BLaER1 treated with 17β-estradiol and CSF1 and Interleukin-3, amounts not matched to agents 10 nM and 100 nM (cell line): ENCODE data around the gene CASP14.
"Not testable (repeated sequence)": the region's sequence is repeated elsewhere in the genome, so short reads cannot be mapped to it uniquely, and the experiment has no call there.

Source experiments
- H3K27ac ChIP-seq, 11 experiments: shearing (Covaris generic); formaldehyde crosslinking; 2 replicates each; pipeline ENCODE4 v1.8.1; 2022
- H3K27me3 ChIP-seq, 11 experiments: shearing (Covaris generic); formaldehyde crosslinking; 2 replicates each; pipeline ENCODE4 v1.8.1; 2022
- H3K36me3 ChIP-seq, 11 experiments: shearing (Covaris generic); formaldehyde crosslinking; 2 replicates each; pipeline ENCODE4 v1.8.1; 2022
- H3K4me1 ChIP-seq, 10 experiments: shearing (Covaris generic); formaldehyde crosslinking; 2 replicates each; pipeline ENCODE4 v1.8.1; 2022
- H3K4me2 ChIP-seq, 11 experiments: shearing (Covaris generic); formaldehyde crosslinking; 2 replicates each; pipeline ENCODE4 v1.8.1; 2022
- H3K4me3 ChIP-seq, 10 experiments: shearing (Covaris generic); formaldehyde crosslinking; 2 replicates each; pipeline ENCODE4 v1.8.1; 2022
- H3K9ac ChIP-seq, 11 experiments: shearing (Covaris generic); formaldehyde crosslinking; 2 replicates each; pipeline ENCODE4 v1.8.1; 2022
- H3K9me3 ChIP-seq, 11 experiments: shearing (Covaris generic); formaldehyde crosslinking; replicated peaks in 1 of 11; 2 replicates each; pipeline ENCODE4 v1.8.1; 2022
- H4K20me1 ChIP-seq, 11 experiments: shearing (Covaris generic); formaldehyde crosslinking; 2 replicates each; pipeline ENCODE4 v1.8.1; 2022
- Cebpa-rat ChIP-seq, 11 experiments: shearing (Covaris generic); IDR thresholded peaks; 2 replicates each; pipeline ENCODE4 v1.8.1; 2022

Gene CASP14

GRCh38 chr19:15050639-15051038 is 1.4 kb downstream of the CASP14 start:
- Histone ChIP-seq H4K20me1 (no peaks in the 10 kb centered on the region), H3K4me2 (no peak overlapping the region), H3K4me3 (no peak overlapping the region), H3K27me3 (no peaks in the 10 kb centered on the region), H3K4me1 (no peaks in the 10 kb centered on the region), H3K9me3 (no peaks in the 10 kb centered on the region), H3K36me3 (no peaks in the 10 kb centered on the region), H3K27ac (no peak overlapping the region), H3K9ac (no peak overlapping the region)
- no peak for TF ChIP-seq Cebpa-rat (IDR thresholded peaks at IDR 0.05)

GRCh38 chr19:15062036-15062435 is 12.8 kb downstream of the CASP14 start:
- Histone ChIP-seq H3K36me3 (no peaks in the 10 kb centered on the region), H3K4me3 (no peak overlapping the region), H3K9me3 (peaks cover 0 to 12% (median 5%) of the 10 kb centered on the region in 11 experiments; a peak in 4 of 22 replicates), H3K4me1 (no peaks in the 10 kb centered on the region), H4K20me1 (no peaks in the 10 kb centered on the region), H3K27me3 (no peaks in the 10 kb centered on the region), H3K27ac (no peak overlapping the region), H3K4me2 (no peak overlapping the region), H3K9ac (no peak overlapping the region)
- TF ChIP-seq Cebpa-rat (IDR thresholded peaks at IDR 0.05): no peak

GRCh38 chr19:15070386-15070785 is 21.1 kb downstream of the CASP14 start:
- H3K27ac ChIP-seq, H3K4me1 ChIP-seq, H3K36me3 ChIP-seq, H3K9ac ChIP-seq, H3K4me2 ChIP-seq, H3K4me3 ChIP-seq, H4K20me1 ChIP-seq, H3K9me3 ChIP-seq, H3K27me3 ChIP-seq: not testable (repeated sequence)

GRCh38 chr19:15072930-15073647 is 23.8 kb downstream of the CASP14 start:
- no peak for TF ChIP-seq Cebpa-rat (IDR thresholded peaks at IDR 0.05)
- Histone ChIP-seq H3K9ac (no peak overlapping the region), H3K4me2 (no peak overlapping the region), H3K27ac (no peak overlapping the region), H3K27me3 (no peaks in the 10 kb centered on the region), H3K4me1 (no peaks in the 10 kb centered on the region), H3K4me3 (no peak overlapping the region), H4K20me1 (no peaks in the 10 kb centered on the region), H3K9me3 (no peaks in the 10 kb centered on the region), H3K36me3 (no peaks in the 10 kb centered on the region)

GRCh38 chr19:15074371-15074770 is 25.1 kb downstream of the CASP14 start:
- TF ChIP-seq Cebpa-rat (IDR thresholded peaks at IDR 0.05): no peak
- Histone ChIP-seq H3K36me3 (no peaks in the 10 kb centered on the region), H3K9me3 (no peaks in the 10 kb centered on the region), H3K4me1 (no peaks in the 10 kb centered on the region), H3K9ac (no peak overlapping the region), H3K27ac (no peak overlapping the region), H4K20me1 (no peaks in the 10 kb centered on the region), H3K27me3 (no peaks in the 10 kb centered on the region), H3K4me2 (no peak overlapping the region), H3K4me3 (no peak overlapping the region)

GRCh38 chr19:15075806-15076205 is 26.5 kb downstream of the CASP14 start:
- Histone ChIP-seq H3K9ac (no peak overlapping the region), H3K36me3 (no peaks in the 10 kb centered on the region), H3K9me3 (no peaks in the 10 kb centered on the region), H4K20me1 (no peaks in the 10 kb centered on the region), H3K4me2 (no peak overlapping the region), H3K4me3 (no peak overlapping the region), H3K27ac (no peak overlapping the region), H3K27me3 (no peaks in the 10 kb centered on the region), H3K4me1 (no peaks in the 10 kb centered on the region)
- TF ChIP-seq Cebpa-rat (IDR thresholded peaks at IDR 0.05): no peak

- not testable (repeated sequence) for H3K9ac ChIP-seq, H3K36me3 ChIP-seq, H3K4me1 ChIP-seq, H3K27ac ChIP-seq, H4K20me1 ChIP-seq, H3K4me2 ChIP-seq, H3K27me3 ChIP-seq, H3K9me3 ChIP-seq, H3K4me3 ChIP-seq
Observed at GRCh38 chr19:15080002-15080401, 30.7 kb downstream of the CASP14 start.

GRCh38 chr19:15081911-15082310 is 32.6 kb downstream of the CASP14 start, which contains the start of gene OR1I1:
Gene OR1I1 (plus strand): TSS chr19:15082211. CDS start chr19:15087066, 4,855 bp downstream.
- H3K9ac ChIP-seq: no peak within 1 kb of the TSS
- H3K4me2 ChIP-seq: no peak within 1 kb of the TSS
- H4K20me1 ChIP-seq: no peaks in the 10 kb centered on the region
- no peaks in the 10 kb centered on the region for H3K27me3 ChIP-seq
- no peaks in the 10 kb centered on the region for H3K9me3 ChIP-seq
- H3K36me3 ChIP-seq: no peaks in the 10 kb centered on the region
- no peak within 1 kb of the TSS for H3K27ac ChIP-seq
- TF ChIP-seq Cebpa-rat (IDR thresholded peaks at IDR 0.05): no peak
- H3K4me1 ChIP-seq: no peaks in the 10 kb centered on the region
- H3K4me3 ChIP-seq: no peak within 1 kb of the TSS

GRCh38 chr19:15087182-15087581 is 37.9 kb downstream of the CASP14 start:
- H3K4me2 ChIP-seq: no peak overlapping the region
- H3K36me3 ChIP-seq: no peaks in the 10 kb centered on the region
- H3K27me3 ChIP-seq: no peaks in the 10 kb centered on the region
- no peak for TF ChIP-seq Cebpa-rat (IDR thresholded peaks at IDR 0.05)
- H3K4me1 ChIP-seq: peaks cover 0 to 3% (median 0%) of the 10 kb centered on the region in 10 experiments; a peak in 1 of 20 replicates
- no peak overlapping the region for H3K4me3 ChIP-seq
- no peaks in the 10 kb centered on the region for H4K20me1 ChIP-seq
- H3K9me3 ChIP-seq: no peaks in the 10 kb centered on the region
- H3K27ac ChIP-seq: no peak overlapping the region
- no peak overlapping the region for H3K9ac ChIP-seq

GRCh38 chr19:15091918-15092753 is 42.9 kb downstream of the CASP14 start:
- Histone ChIP-seq H3K4me1 (peaks cover 0 to 4% (median 0%) of the 10 kb centered on the region in 10 experiments; a peak in 1 of 20 replicates), H3K4me3 (no peak overlapping the region), H3K27ac (no peak overlapping the region), H4K20me1 (no peaks in the 10 kb centered on the region), H3K36me3 (no peaks in the 10 kb centered on the region), H3K27me3 (no peaks in the 10 kb centered on the region), H3K4me2 (peak overlapping the region in 1 of 11 experiments; percentile 37; a peak in 1 of 22 replicates), H3K9me3 (no peaks in the 10 kb centered on the region), H3K9ac (no peak overlapping the region)
- no peak for TF ChIP-seq Cebpa-rat (IDR thresholded peaks at IDR 0.05)
